ENCODE measurements around the gene RNLS.

The RNLS gene

DNA sequence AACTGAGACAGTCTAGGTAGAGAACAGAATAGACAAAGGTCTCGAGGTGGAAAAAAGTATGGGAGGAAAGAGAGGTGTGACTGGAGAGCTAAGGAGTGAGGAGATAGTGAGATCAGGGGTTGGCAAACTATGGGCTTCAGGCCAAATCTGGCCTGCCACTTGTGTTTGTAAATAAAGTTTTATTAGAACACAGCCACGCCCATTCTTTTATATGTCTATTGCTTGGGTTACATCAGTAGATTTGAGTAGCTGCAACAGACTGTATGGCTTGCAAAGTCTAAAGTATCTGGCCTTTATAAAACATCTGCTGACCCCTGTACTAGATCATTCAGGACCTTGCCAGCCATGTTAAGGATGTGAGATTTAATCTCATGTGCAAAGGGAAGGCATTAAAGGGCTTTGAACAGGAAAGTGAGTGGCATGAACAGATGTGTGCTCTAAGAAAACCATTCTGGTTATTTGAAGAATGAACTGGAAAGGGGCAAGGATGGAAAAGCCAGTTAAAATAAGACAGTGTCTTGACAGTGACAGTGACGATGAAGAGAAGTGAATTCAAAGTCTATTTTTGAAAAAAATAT, 240.3 kb downstream of the RNLS start:
- H3K4me3 ChIP-seq (ENCODE audit: low read depth, low read length) = no peak overlapping the region
- TF ChIP-seq CTCF (IDR thresholded peaks at IDR 0.05; ENCODE audit: borderline replicate concordance, insufficient read depth, low read depth, low read length) = no peak

- H3K4me3 ChIP-seq (ENCODE audit: low read depth, low read length) = no peak overlapping the region
These were observed 246.0 kb downstream of the RNLS start for GRCh38 chr10:88337134-88337533.

GRCh38 chr10:88336334-88336733, 246.8 kb downstream of the RNLS start:
- H3K4me3 ChIP-seq (ENCODE audit: low read depth, low read length) = no peak overlapping the region
- no peak for TF ChIP-seq CTCF (IDR thresholded peaks at IDR 0.05; ENCODE audit: borderline replicate concordance, insufficient read depth, low read depth, low read length)

More at GRCh38 chr10:88337134-88337533, 246.0 kb downstream of the RNLS start:
- TF ChIP-seq CTCF (IDR thresholded peaks at IDR 0.05; ENCODE audit: borderline replicate concordance, insufficient read depth, low read depth, low read length) = no peak

GRCh38 chr10:88333248-88333630, 249.9 kb downstream of the RNLS start:
- H3K4me3 ChIP-seq (ENCODE audit: low read depth, low read length) = no peak overlapping the region
- TF ChIP-seq CTCF (IDR thresholded peaks at IDR 0.05; ENCODE audit: borderline replicate concordance, insufficient read depth, low read depth, low read length) = no peak

- no peak overlapping the region for H3K4me3 ChIP-seq (ENCODE audit: low read depth, low read length)
- no peak for TF ChIP-seq CTCF (IDR thresholded peaks at IDR 0.05; ENCODE audit: borderline replicate concordance, insufficient read depth, low read depth, low read length)
These were observed 250.4 kb downstream of the RNLS start for GRCh38 chr10:88332503-88333247.

- H3K4me3 ChIP-seq (ENCODE audit: low read depth, low read length) = no peak overlapping the region
- TF ChIP-seq CTCF (IDR thresholded peaks at IDR 0.05; ENCODE audit: borderline replicate concordance, insufficient read depth, low read depth, low read length) = no peak
These were observed 252.9 kb downstream of the RNLS start for GRCh38 chr10:88330174-88330573.
